Measurements from ENCODE around the gene MAP9.

DNA sequence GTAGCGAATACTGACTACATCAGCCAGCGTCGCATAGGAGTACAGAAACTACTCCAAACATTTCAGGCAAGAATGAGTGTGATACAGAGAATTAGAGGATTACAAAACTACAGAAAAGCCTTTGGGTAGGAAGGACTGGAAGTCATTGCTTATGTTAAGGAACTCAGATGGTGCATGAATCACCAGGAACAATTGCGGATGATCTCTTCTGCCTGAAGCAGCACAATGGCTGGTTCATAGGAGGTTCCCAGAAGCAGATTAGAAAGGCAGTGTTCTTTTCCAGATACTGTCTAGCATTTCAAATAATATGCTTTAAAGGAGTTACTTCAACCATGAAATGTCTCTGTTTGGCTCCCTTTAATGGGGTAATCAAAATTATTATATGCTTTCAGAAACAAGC, 42.5 kb upstream of the MAP9 start:
- TF ChIP-seq CTCF (IDR thresholded peaks at IDR 0.05; ENCODE audit: insufficient read depth, low read length, poor library complexity, severe bottlenecking), result no peak
- no peak for TF ChIP-seq EZH2phosphoT487 (conservative IDR thresholded peaks at IDR 0.05; ENCODE audit: low read length)
